Gastrocnemius medialis (tissue), 4 donors: ENCODE data around the gene OR51B2. TPM values are rescaled to one million over a fixed set of nuclear protein-coding genes. Genes with fewer than 3 reads are reported as not detected.

Source experiments
- ATAC-seq, 2 donors: fragments of 150-250 bp; one replicate each; pipeline ENCODE4 v1.9.1; 2016
- DNase-seq, 2 donors: peaks; one replicate each; pipeline ENCODE4 v3.0.0-alpha.2; 2019
- H3K27ac ChIP-seq, 4 donors: fragments of 200-600 bp; sonication (generic); 1 replicate in 1 of 4; 2 replicates in 3 of 4; pipeline ENCODE4 v1.5.1; 2016 to 2018; ENCODE audit warnings: mild to moderate bottlenecking in 2 of 4, moderate library complexity in 1 of 4
- H3K27me3 ChIP-seq, 3 donors: fragments of 200-600 bp; sonication (generic) in 2 of 3; 1 replicate in 1 of 3; 2 replicates in 2 of 3; pipeline versions ENCODE4 v1.5.1 to v1.6.0; 2016 to 2019; ENCODE audit warnings: mild to moderate bottlenecking in 1 of 3, moderate library complexity in 1 of 3
- H3K36me3 ChIP-seq, 2 donors: fragments of 200-600 bp; sonication (generic) in 1 of 2; one replicate each; pipeline ENCODE4 v1.5.1; 2017 to 2018
- H3K4me1 ChIP-seq, 2 donors: fragments of 200-600 bp; sonication (generic) in 1 of 2; one replicate each; pipeline ENCODE4 v1.5.1; 2016 to 2017; ENCODE audit warnings: mild to moderate bottlenecking in 2 of 2
- H3K4me3 ChIP-seq, 4 donors: fragments of 200-600 bp; sonication (generic) in 3 of 4; 1 replicate in 1 of 4; 2 replicates in 3 of 4; pipeline ENCODE4 v1.5.1; 2016 to 2019; ENCODE audit warnings: mild to moderate bottlenecking in 2 of 4
- H3K9me3 ChIP-seq, 3 donors: fragments of 200-600 bp; sonication (generic) in 2 of 3; 1 replicate in 1 of 3; 2 replicates in 2 of 3; pipeline ENCODE4 v1.5.1; 2016 to 2019
- CTCF ChIP-seq, 5 experiments: fragments of 450-650 bp in 3 of 5; fragments of 200-600 bp in 2 of 5; sonication (generic) in 2 of 5; IDR thresholded peaks in 4 of 5; conservative IDR thresholded peaks in 1 of 5; 1 replicate in 4 of 5; 2 replicates in 1 of 5; pipeline ENCODE4 v1.5.1; 2016 to 2019; ENCODE audit warnings: antibody characterized with exemption in 5 of 5, mild to moderate bottlenecking in 3 of 5, moderate library complexity in 3 of 5
- POLR2A ChIP-seq, 2 donors: fragments of 450-650 bp; IDR thresholded peaks; one replicate each; pipeline ENCODE4 v1.6.1; 2017; ENCODE audit warnings: antibody characterized with exemption in 2 of 2, mild to moderate bottlenecking in 2 of 2, moderate library complexity in 2 of 2
- in situ Hi-C, 4 donors: fragments of 200-750 bp; cut with MboI; loops; one replicate each; pipeline versions ENCODE4 v1.15.0 to v1.8.0; 2017; ENCODE audit warnings: low sequenced_read_pairs in 4 of 4
- intact Hi-C: fragments of 100-400 bp; cut with DNase I; formaldehyde crosslinking; loops from one replicate; pipeline ENCODE4 v1.15.1; 2023; ENCODE audit warnings: low total_unique reads
- total RNA-seq, 4 donors: library from RNA; depleted of rRNA; stranded (reverse); fragments of >200 nt; gene quantifications; one replicate each; pipeline versions ENCODE4 v1.1.0 to v1.2.3, GENCODE V29; 2016

Gene OR51B2
- total RNA-seq, 4 donors from 2014 or later: not detected

- ATAC-seq: no peak
- H3K9me3 ChIP-seq: no peaks in the 10 kb centered on the region
- H3K36me3 ChIP-seq: no peaks in the 10 kb centered on the region
Measured at GRCh38 chr11:5276697-5277096, 47.4 kb downstream of the OR51B2 start.

GRCh38 chr11:5275369-5276110 lies 48.6 kb downstream of the OR51B2 start:
- Histone ChIP-seq H3K4me3 (no peak overlapping the region), H3K9me3 (no peaks in the 10 kb centered on the region), H3K27me3 (no peaks in the 10 kb centered on the region), H3K36me3 (no peaks in the 10 kb centered on the region), H3K4me1 (no peaks in the 10 kb centered on the region), H3K27ac (no peak overlapping the region)
- DNase-seq (no peak), ATAC-seq (no peak)
- in situ Hi-C loops (no loop called here), intact Hi-C loops (no loop called here)
- TF ChIP-seq CTCF (IDR thresholded peaks at IDR 0.05 in 4 of 5, conservative IDR thresholded peaks at IDR 0.05 in 1 of 5): no peak
- TF ChIP-seq POLR2A (IDR thresholded peaks at IDR 0.05): no peak

More at GRCh38 chr11:5276697-5277096, 47.4 kb downstream of the OR51B2 start:
- intact Hi-C loops: no loop called here
- TF ChIP-seq CTCF (IDR thresholded peaks at IDR 0.05 in 4 of 5, conservative IDR thresholded peaks at IDR 0.05 in 1 of 5): no peak
- TF ChIP-seq POLR2A (IDR thresholded peaks at IDR 0.05): no peak
- in situ Hi-C loops: no loop called here
- no peak for DNase-seq
- no peaks in the 10 kb centered on the region for H3K4me1 ChIP-seq
- no peaks in the 10 kb centered on the region for H3K27me3 ChIP-seq
- H3K4me3 ChIP-seq: no peak overlapping the region
- no peak overlapping the region for H3K27ac ChIP-seq

- in situ Hi-C loops: no loop called here
- ATAC-seq (no peak), DNase-seq (no peak)
- TF ChIP-seq POLR2A (IDR thresholded peaks at IDR 0.05) (no peak), CTCF (IDR thresholded peaks at IDR 0.05 in 4 of 5, conservative IDR thresholded peaks at IDR 0.05 in 1 of 5) (no peak)
- H3K27me3 ChIP-seq: no peaks in the 10 kb centered on the region
- H3K4me1 ChIP-seq: no peaks in the 10 kb centered on the region
- intact Hi-C loops: no loop called here
- no peaks in the 10 kb centered on the region for H3K36me3 ChIP-seq
- no peaks in the 10 kb centered on the region for H3K9me3 ChIP-seq
- H3K27ac ChIP-seq: no peak overlapping the region
- H3K4me3 ChIP-seq: no peak overlapping the region
Measured at GRCh38 chr11:5274395-5274794, 49.7 kb downstream of the OR51B2 start.

Other genes starting within 250 kb of the OR51B2 start
- not detected for gene OR52A5, start 185.9 kb downstream of the OR51B2 start, total RNA-seq
- not detected for gene OR52A1, start 169.5 kb downstream of the OR51B2 start, total RNA-seq
- gene OR51V1, start 123.6 kb downstream of the OR51B2 start, total RNA-seq: not detected
- gene HBB, start 97.2 kb downstream of the OR51B2 start, total RNA-seq: 100 to 1,000 TPM in 1 of 4 donors, 10 to 100 TPM in 2, 1 to 10 TPM in 1; 7.9 to 229 (median 35.3) TPM
- not detected for gene HBD, start 89.8 kb downstream of the OR51B2 start, total RNA-seq
- gene HBG1, start 74.4 kb downstream of the OR51B2 start, total RNA-seq: not detected
- not detected for gene HBG2, start 69.5 kb downstream of the OR51B2 start, total RNA-seq
- not detected for gene HBE1, start 54.4 kb downstream of the OR51B2 start, total RNA-seq
- gene OR51B4, start 22.4 kb downstream of the OR51B2 start, total RNA-seq: not detected
- gene OR51B5, start 19.2 kb upstream of the OR51B2 start, total RNA-seq: not detected
- not detected for gene OR51B6, start 27.2 kb upstream of the OR51B2 start, total RNA-seq
- gene OR51M1, start 59.5 kb upstream of the OR51B2 start, total RNA-seq: not detected
- not detected for gene OR51Q1, start 97.8 kb upstream of the OR51B2 start, total RNA-seq
- not detected for gene OR51I1, start 117.2 kb upstream of the OR51B2 start, total RNA-seq
- not detected for gene OR51I2, start 125.0 kb upstream of the OR51B2 start, total RNA-seq
- not detected for gene OR52D1, start 164.4 kb upstream of the OR51B2 start, total RNA-seq
- gene UBQLN3, start 185.7 kb upstream of the OR51B2 start, total RNA-seq: not detected
- under 1 TPM in 1 of 4 donors, not detected in 3; 0.25 TPM for gene UBQLNL, start 192.4 kb upstream of the OR51B2 start, total RNA-seq
- gene OR52H1, start 224.2 kb upstream of the OR51B2 start, total RNA-seq: not detected